Epithelial cell of esophagus (primary cell): ENCODE measurements around the gene SORCS2.

Experiments used
- DNase-seq: peaks from one replicate; pipeline ENCODE4 v3.0.0; 2010; ENCODE audit warnings: low read depth
- H3K4me3 ChIP-seq: 2 replicates; pipeline ENCODE4 v1.5.1; 2011; ENCODE audit warnings: mild to moderate bottlenecking, low read length, control low read depth
- TF ChIP-seq, protein P1 (sequence below): IDR thresholded peaks from 2 replicates; pipeline ENCODE4 v1.5.1; 2011; ENCODE audit warnings: low read depth, mild to moderate bottlenecking, low read length, control low read depth, inconsistent platforms; ENCODE audit not compliant: insufficient read depth; ENCODE audit errors: missing control alignments

SORCS2 gene

DNA sequence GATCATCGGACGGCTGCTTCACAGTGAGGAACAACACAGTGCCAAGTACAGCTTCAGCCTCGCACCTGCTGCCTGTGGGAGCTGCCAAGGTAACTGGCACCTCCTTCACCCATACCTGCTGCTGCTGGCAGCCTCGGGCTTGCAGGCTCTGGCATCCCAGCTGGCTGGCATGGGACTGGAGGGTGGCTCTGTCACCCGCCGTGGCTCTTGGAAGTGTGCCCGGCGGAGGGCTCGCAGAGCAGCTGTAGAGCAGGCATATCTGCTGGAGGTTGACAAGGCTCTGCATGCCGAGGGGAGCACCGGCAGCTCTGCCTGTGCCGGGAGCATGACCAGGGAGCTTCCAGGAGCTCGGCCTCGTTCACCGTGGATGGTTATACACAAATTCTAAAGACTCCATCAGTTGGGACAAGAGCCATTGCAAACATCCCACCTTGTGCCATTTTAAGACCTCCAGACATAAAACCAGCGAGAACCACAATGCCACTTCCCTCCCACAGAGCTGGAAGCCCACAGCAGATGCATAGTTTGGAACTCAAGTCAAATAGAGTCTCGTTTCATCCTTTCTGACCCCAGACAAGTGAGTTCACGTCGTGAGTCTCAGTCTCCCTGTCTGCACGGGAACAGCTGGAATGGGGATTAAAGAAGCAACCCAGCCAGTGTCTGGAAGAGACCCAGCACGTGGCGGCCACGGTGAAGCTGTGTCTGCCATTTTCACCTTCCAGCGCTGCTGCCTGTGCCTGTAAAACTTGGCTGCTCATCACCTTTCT lies 326.7 kb downstream of the SORCS2 start:
- TF ChIP-seq, protein P1, sequence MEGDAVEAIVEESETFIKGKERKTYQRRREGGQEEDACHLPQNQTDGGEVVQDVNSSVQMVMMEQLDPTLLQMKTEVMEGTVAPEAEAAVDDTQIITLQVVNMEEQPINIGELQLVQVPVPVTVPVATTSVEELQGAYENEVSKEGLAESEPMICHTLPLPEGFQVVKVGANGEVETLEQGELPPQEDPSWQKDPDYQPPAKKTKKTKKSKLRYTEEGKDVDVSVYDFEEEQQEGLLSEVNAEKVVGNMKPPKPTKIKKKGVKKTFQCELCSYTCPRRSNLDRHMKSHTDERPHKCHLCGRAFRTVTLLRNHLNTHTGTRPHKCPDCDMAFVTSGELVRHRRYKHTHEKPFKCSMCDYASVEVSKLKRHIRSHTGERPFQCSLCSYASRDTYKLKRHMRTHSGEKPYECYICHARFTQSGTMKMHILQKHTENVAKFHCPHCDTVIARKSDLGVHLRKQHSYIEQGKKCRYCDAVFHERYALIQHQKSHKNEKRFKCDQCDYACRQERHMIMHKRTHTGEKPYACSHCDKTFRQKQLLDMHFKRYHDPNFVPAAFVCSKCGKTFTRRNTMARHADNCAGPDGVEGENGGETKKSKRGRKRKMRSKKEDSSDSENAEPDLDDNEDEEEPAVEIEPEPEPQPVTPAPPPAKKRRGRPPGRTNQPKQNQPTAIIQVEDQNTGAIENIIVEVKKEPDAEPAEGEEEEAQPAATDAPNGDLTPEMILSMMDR, result no peak
- no peak for DNase-seq
- H3K4me3 ChIP-seq, result no peak overlapping the region

GRCh38 chr4:7519638-7520376 lies 327.5 kb downstream of the SORCS2 start:
- TF ChIP-seq, protein P1, result no peak
- no peak for DNase-seq
- no peak overlapping the region for H3K4me3 ChIP-seq

DNA sequence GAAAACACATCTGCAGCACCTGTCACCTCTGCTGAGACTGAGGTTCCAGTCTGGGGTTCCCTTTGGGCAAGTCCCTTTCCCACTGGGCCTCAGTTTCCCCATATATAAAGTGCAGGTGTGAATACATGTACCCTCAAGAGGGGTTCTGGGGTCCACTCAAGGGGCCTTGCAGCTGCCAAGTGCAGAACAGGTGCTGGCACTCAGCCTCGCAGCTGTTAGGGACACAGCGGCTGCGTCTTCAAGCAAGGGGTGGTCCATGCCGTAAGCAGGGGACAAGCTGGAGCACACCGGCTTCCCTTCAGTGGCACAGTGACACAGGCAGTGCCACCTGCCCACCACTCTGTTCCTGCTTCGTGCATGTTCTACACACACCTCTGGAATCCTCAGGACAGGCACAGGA lies 329.3 kb downstream of the SORCS2 start:
- TF ChIP-seq, protein P1, result no peak
- no peak overlapping the region for H3K4me3 ChIP-seq
- DNase-seq, result no peak

GRCh38 chr4:7522452-7523220 lies 330.3 kb downstream of the SORCS2 start:
- H3K4me3 ChIP-seq, result no peak overlapping the region
- TF ChIP-seq, protein P1, result no peak
- no peak for DNase-seq

GRCh38 chr4:7523526-7523925 lies 331.2 kb downstream of the SORCS2 start:
- no peak overlapping the region for H3K4me3 ChIP-seq
- DNase-seq, result no peak
- TF ChIP-seq, protein P1, result no peak

DNA sequence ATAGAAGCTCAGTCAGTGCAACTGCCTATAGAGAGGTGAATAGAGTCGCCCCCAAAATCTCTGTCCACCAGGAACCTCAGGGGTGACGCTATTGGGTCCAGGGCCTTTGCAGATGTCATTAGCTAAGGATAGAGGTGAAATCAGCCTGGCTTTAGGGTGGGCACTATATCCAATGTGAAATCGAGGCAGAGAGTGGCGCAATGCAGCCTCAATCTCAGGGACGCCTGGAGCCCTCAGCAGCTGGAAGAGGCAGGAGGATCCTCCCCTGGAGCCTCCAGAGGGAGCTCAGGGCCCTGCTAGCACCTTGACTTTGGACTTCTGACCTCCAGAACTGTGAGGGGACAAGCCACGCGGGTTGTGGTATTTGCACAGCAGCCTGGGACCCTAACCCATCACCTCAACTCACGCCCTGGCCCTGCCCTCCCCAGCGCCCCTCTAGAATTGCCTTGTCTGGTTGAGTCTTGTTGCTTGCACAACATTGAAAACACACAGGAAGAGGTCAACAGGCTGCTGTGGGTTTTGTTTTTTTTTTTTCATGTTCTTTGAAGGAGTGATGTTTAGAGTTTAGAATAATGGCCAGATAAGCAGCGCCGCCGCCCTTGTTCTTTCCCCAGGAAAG lies 331.8 kb downstream of the SORCS2 start:
- no peak overlapping the region for H3K4me3 ChIP-seq
- no peak for DNase-seq
- TF ChIP-seq, protein P1, result no peak
